GM11168 (cell line): ENCODE results near the gene RPE.

Source experiments
- in situ Hi-C: fragments of 300-500 bp; cut with MboI; formaldehyde crosslinking; loops from one replicate; pipeline ENCODE4 v1.12.0; 2022; ENCODE audit warnings: low sequenced_read_pairs; ENCODE audit not compliant: unreplicated experiment

Gene RPE

DNA sequence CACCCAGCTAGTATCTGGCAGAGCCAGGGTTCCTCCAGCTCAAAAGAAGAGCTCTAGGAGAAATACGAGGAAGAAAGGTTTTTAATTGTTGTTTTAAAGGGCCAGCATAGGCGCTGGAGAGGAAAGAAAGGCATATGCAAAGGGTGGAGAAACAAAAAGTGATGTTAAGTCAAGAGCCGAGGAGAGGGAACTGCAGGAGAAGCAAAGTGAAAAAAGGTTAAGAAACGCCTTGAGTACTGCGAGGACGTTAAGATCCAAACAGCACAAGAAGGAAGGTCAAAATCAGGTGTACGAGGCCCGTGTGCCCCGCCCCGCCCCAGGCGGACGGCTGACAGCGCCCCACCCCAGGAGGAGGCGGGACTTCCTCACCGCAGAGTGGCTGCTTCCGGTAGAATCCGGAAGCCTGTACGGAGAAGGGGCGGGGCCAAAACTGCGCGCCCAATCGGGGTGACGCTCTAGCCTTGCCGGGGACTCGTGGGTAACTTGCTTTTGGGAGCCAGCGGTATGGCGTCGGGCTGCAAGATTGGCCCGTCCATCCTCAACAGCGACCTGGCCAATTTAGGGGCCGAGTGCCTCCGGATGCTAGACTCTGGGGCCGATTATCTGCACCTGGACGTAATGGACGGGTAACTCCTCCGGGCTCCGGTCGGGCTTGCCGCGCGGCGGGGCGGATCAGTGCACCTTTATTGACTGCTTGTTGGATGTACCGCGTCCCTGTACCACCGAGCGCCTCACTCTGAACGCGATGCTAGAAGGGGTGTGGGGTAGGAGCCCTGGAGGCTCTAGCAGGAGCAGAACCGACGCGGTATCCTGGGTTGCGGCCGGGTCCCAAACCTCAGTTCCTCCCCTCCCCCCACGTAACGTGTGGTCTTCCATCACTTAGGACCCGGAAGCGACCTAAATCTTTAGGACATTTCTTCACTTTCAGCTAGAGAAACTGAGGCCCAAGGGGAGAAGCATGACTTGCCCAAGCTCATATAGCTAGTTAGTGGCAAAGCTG lies at the start of gene RPE:
RPE (plus strand) TSS at position 481 of the 1,000 bp plus-strand sequence; CDS start at position 505, 24 bp downstream.
- in situ Hi-C loops: no loop called here

DNA sequence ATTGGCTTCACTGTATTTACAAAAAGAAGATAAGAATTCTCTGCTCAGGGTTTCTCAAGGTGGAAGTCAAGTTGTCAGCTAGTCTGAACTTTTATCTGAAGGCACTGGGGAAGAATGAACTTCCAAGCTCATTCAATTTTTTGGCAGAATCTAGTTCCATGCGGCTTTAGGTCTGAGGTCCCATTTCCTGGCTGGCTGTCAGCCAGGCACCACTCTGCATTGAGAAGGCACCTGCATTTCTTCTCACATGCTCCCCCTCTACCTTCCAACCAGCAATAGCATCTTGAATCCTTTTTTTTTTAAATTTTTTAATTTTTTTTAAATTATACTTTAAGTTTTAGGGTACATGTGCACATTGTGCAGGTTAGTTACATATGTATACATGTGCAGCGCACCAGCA lies 46.2 kb upstream of the RPE start:
- in situ Hi-C loops: no loop called here

DNA sequence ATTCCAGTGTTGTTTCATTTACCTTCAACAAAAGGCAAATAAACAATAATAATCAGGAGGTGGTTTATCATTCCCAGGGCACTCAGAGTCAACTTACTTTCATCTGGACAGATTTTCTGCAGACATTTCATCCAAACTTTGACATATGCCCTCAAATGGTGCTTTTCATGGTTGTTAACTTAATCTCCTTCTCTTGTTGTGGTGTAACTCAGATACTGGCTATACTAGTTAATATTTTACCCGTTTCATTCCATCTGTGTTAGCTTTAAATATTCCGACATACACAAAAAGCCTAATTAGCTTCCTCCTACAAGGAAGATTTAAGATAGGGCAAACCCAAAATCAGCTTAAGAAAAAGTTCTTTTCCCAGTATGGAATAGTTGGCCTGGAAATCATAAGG lies 44.4 kb upstream of the RPE start:
- in situ Hi-C loops: no loop called here

DNA sequence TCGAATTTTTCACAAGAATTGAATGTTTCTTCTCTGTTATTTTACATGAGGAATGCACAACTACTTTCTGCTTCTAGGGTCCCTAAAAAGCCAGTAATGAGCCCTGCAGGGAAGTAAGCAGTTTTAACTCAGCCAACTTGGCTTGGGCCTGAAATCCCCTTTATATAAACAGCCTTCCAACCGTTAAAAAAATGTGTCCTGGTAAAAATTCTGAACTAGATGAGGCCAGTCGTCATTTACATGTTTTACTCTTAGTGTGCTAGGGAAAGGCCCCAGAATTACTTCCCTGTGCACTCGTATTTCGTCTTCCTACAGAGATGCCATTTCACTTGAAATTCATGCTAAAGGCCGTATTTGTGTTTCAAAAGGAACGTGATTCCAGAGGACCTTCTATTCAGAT lies 42.4 kb upstream of the RPE start:
- in situ Hi-C loops: no loop called here

DNA sequence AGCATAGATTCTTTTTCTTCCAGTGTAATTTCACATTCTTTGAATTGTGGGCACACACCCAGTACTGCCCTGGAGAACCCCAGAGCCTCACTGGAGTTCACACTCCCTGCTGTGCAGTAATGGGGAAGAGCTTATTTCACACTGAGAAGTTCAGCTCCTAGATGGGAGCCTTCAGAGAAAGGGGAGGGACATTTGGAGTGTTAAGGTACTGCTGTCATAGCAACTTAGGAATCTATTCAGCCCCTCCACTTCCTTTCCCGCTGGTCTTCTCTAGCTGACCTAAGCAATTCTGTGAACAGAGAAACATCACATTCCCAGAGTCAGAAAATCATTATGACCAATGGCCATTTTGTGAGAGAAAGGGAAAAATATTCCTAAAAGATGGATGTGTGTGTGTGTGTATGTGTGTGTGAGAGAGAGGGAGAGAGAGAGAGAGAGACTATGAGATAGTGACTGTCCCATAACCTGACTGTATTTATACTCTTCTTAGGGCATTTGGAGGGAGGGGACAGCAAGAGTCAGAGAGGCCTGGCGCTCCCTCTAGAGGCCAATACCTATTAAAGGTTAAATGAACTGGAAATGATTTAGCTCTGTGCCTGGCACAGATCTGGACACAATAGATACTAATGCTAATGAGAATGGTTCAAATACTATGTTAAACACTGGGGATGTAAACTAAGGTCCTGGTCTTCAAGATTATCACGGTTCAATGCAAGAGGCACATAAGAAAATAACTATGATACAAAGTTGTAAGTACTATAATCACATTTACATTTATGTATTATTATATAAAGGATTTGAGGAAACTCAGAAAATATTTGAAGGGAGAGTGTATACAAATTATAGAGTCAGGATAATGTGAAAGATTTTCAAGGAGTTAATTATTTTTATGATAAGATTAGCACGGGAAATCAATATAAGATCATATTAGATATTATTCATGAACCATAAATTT lies 41.5 kb upstream of the RPE start:
- in situ Hi-C loops: no loop called here

DNA sequence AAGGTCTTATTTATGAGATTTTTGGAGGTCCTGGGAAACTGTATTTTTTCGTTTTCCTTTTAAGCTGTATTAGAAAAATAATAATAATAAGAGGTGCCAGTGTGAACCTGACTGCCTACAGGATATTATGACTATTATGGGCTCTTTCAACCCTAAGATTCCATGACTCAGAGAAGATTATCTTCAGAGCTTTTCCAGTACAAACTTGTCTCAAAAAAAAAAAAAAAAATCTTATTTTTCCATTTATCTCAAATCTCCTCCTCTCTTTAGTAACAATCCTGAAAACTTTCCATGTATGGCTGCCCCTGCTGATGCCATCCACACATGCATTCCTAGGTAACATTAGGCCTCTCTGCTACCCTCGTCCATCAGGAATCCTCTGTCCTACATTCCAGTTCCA lies 36.7 kb upstream of the RPE start:
- in situ Hi-C loops: no loop called here

DNA sequence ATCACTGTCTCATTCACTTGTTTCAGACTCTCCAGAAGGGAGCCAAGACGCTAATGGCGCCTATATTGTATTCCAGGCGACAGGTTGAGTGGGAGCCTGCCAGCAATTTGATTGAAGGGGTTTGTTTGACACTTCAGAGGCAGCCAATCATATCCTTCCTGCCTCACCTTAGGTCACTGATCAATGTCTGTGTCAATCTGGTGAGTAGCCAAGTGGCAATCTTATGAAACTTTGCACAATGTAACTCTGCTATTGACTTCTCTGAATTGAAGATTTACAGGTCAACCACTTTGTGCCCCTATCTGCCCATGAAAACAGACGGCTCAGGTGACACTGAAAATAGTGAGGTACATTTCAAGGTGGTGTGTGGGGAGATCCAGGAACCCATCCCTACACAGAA lies 32.7 kb upstream of the RPE start:
- in situ Hi-C loops: no loop called here

DNA sequence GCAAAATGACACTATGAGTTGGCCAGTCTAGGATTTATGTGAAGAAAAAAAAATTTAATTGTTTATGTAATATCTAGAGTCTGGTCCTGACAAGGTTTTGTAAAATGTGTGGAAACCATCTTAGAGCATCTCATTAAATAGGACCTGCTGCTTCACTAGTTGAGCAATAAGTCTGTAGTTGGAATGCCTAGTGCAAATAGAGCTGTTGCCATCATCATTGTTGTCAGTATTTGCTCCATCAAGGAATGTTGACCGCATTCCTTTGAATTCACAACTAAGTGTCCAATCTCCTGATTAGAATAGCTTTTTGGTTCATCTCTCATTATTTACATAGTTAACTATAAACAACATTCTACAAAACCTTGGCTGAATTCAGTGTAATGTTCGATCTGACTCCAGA lies 32.2 kb upstream of the RPE start:
- in situ Hi-C loops: no loop called here

DNA sequence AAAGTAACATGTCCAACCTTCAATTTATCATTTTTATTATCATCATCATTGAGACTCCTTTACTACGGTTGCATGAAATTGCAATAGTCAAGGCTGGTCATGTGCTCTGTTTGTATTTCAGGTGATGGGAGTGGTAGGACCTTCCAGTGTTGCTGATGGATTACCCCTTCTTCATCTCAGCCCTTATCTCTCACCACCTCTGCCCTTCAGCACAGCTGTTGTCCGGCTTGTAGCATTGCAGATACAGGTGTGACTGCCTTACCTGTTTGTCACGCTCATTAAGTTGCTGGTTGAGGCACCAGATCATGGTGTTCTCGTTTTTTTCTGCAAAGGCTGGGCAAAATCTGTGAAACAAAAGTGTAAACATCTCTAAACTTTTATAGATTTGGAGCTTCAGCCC lies 31.7 kb upstream of the RPE start:
- in situ Hi-C loops: no loop called here

DNA sequence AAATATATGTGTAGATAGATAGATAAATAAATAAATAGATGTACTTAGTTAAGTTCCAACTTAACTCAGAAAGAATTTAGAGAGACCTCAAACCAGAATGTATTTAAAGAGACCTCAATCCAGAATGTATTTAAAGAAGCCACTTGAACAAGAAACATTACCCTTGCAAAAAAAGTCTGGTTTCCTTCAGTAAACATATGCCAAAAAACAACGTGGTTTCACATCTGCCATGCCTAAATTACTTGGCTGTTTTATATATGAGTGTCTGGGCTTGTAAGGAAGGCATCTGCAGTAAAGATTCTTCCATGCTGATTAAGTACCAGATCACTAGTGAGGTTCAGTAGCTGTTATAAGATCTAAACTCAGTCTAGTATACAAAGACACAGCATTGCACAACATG lies 29.1 kb upstream of the RPE start:
- in situ Hi-C loops: no loop called here

DNA sequence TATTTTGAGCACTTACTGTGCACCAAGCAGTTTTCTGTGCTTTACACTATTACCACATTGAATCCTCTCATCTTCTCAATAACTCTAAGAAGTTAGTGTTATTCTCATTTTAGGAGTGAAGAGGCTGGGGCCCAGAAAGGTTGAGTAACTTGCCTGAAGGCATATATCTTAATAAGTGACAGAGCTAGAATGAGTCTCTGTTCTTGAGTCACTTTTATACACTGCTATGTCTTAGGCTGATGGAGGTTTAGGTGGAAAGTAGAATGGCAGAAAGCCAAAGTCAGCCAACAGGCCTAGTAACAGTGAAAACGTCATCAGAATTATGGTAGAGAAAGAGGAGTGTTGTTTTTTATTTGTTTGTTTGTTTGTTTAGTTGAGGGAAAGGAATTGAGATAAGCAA lies 27.9 kb upstream of the RPE start:
- in situ Hi-C loops: no loop called here

DNA sequence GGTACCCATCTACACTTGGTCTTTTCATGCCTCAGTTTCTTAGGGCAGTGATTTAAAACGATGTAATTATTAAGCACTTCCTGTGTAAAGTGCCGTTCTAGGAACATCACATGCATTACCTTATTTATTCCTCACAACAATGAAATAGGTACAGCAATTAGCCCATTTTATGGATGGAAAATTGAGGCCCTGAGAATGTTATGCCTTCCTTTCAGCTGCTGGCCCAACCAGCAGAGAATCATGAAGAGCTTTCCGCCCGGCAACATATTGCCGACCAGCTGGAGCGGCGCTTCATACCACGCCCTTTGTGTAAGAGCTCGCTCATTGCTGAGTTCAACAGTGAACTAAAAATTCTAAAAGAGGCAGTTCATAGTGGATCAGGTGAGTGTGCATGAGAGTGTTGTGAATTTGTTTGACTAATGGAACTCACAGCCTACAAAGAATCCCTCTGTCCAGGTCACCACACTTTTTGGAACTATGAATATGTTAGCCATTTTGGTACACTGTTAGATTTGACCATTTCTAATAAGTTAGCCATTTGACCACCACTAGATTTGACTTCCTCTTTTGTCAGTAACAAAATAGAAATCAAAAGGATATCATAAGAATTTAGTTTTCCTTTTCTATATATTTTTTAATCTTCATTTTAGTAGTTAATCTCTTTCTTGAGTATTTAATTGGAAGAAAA lies 25.6 kb upstream of the RPE start:
- in situ Hi-C loops: loop anchor here (5.0 kb wide), 1 partner anchor 220 kb away; no protein-coding TSS in a partner anchor

DNA sequence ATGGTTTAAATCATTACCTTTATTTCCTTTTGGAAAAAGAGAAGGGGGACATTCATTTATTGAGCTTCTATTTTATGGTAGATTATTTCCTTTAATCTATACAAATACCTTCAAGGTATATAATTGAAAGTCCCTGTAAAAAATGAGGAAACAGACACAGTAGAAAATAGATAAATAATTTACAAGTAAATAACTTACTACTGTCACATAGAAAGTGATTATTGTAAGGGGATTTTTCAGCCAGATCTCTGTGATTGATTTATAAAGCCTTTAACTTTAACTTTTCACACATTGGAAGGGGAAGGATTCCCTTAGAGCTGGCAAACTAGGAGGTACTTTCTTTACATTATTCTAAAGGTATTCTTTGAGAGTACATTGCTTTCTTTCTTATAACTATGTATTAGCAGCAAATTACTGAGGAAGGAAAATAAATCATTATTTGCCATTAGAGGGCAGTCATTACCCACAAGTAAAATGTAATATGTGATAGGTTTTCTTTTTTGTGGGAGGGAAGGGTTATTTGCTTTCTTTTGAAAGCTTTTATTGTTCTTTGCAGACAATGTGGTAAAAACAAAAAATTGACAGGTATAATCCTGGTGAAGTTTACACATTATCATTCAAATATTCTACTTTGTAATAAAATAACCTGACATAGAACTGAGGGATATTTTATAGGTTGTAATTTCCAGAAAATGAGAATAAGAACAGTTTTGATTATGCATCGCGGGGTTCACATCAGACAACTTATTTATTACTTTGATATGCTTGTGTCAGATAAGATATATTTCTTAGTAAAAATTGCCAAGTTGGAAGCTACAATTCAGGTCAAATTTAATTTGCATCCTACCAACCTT lies 24.8 kb upstream of the RPE start:
- in situ Hi-C loops: loop anchor here (5.0 kb wide), 1 partner anchor 220 kb away; no protein-coding TSS in a partner anchor

DNA sequence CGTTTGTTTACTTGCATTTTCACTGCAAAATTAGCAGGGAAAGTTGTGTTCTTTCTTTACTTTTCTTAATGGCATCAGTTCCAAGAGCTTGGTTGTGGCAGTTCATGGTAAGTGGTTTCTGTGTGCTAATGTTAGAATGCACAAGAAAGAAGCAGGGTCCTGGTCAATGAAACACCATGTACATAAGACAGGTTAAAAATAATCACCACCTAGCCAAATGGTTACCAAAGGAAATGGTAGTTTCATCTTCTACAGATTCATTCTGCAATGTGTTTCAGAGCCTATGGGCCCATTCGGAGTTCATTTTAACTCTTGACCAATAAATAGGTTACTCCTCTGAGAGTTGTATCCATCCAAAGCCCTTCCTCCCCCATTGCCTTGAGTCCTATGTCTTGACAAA lies 18.1 kb upstream of the RPE start:
- in situ Hi-C loops: no loop called here

DNA sequence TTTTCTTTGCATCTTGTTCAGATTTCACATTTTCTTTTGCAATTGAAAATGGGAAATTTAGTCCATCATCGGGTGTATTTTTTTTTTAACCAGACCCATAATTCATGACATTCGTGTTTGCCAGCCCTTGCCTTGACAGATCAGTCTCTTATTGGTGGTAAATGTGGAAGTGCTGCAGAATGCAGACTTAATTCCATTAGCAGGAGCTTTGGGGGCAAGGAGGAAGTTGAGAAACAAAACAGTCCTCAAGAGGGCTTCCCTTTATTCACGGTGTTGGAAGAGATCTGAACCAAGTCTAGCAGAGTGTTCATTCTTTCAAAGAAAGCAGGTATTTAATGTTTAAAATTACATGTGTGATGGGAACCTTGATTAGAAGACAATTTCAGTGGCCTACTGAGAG lies 16.6 kb upstream of the RPE start:
- in situ Hi-C loops: no loop called here

DNA sequence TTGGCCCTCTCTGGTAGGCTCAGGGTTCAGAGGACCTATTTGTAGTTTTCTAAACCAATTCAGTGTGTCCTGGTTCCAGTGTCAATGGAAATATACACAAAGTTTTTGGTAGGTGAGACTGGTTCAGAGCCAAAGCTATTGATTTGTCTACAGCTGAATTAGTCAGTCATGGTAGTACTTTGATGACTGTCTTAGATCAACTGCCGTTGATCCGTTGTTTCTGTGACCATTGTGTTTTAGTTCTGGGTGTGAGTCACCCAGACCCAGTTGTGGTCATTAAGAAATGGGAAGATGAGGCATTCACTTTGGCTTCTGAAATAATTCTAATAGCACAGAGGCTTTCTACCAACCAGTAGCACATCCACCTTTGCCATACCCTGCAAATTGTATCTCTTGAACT lies 16.0 kb upstream of the RPE start:
- in situ Hi-C loops: no loop called here

DNA sequence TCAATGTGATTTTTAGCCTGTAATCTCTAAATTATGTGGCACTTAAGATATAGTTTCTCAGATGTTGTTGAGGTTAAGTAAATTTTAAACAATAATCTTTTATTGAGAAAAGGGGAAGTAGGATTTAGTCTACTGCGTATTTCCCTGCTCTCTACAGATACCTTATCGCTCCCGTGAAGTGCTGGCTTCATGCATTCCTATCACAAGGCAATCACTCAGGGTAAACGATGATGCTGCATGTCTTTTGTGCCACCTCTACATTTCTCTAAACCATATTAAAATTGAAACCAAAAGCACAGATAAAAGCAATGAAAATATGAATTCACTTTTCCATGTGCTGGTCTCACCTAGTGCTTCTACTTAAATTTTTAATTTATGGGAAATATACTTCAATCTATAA lies 14.4 kb upstream of the RPE start:
- in situ Hi-C loops: no loop called here

DNA sequence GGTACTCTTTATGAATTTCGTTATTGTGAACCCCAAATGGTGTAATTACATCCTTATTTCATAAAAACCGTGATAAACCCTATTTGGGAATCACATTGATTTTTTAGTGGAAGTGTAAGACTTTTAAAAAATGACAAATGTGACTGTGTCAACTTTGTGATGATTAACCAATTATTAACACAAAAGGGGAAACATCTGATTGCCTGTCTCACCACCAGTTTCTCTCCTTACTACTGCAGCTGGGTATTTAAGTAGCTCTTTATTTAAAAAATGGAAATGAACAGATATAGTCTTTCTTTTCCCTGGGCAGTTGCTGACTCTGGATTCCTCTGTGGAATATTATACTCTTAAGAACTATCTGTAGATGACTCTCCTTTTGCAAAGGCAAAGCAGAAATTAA lies 11.6 kb upstream of the RPE start:
- in situ Hi-C loops: no loop called here

DNA sequence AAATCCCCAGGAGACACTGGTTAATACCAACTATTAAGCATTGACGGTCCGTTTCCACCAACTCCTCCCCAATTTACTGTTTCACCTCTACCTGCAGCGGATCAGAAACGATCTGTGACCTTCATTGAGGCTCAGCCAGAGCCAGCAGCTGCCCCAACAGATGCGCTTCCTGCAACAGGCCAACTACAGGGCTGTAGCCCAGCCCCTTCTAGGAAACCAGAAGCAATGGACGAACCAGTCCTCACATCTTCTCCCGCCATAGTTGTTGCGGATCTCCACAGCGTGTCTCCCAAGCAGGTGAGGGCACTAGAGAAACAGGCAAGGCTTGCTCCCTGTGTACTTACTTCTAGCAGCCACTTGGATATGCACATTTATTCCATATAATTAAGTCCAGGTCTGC lies 8.5 kb upstream of the RPE start:
- in situ Hi-C loops: no loop called here
